ENCODE measurements around the gene HS3ST3B1.

The HS3ST3B1 gene

DNA sequence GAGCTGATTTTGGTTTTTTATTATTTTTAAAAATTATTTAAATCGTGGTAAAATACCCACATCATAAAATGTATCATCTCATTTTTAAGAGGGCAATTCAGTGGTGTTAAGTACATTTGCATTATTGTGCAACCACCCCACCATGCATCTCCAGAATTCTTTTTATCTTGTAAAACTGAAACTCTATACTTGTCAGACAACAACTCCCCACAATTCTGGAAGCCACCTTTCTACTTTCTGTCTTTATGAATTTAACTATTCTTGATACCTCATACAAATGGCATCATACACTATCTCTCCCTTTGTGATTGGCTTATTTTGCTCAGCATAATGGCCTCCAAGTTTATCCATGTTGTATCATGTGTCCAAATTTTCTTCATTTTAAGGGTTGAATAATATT lies 97.9 kb downstream of the HS3ST3B1 start:
- Mint-ChIP-seq H3K4me1 (ENCODE audit: low read depth in 2 of 2) (peaks cover 0 to 1% of the 10 kb centered on the region in 2 donors), H3K9me3 (peaks cover 2 to 9% of the 10 kb centered on the region in 2 donors), H3K27ac (no peak overlapping the region), H3K4me3 (no peak overlapping the region), H3K27me3 (peaks cover 6% of the 10 kb centered on the region in 2 donors), H3K36me3 (ENCODE audit: insufficient read depth) (no peaks in the 10 kb centered on the region)
- ATAC-seq (replicated peaks): no peak
- no peak for DNase-seq
